ENCODE data around the gene TRPC4.

TRPC4 gene

DNA sequence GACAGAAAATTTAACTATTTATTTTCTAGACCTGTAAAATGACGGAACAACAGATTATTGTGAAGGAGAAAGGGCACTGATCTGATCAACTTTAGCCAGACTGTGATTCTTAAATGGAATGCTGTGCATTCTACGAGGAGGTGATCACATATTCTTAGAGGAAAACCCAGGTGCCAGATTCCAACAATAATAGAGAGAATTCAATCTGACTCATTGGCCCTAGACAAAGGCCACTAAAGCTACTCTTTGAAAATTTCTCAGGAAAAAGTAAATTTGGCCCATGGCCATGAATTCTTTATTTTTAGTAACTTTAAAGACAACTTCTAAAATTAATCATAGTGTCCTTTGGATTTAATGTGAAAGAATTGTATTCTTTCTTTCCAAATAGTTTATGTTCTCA lies 212.4 kb downstream of the TRPC4 start:
- peak; percentile 80 for DNase-seq (ENCODE audit: low read depth)

DNA sequence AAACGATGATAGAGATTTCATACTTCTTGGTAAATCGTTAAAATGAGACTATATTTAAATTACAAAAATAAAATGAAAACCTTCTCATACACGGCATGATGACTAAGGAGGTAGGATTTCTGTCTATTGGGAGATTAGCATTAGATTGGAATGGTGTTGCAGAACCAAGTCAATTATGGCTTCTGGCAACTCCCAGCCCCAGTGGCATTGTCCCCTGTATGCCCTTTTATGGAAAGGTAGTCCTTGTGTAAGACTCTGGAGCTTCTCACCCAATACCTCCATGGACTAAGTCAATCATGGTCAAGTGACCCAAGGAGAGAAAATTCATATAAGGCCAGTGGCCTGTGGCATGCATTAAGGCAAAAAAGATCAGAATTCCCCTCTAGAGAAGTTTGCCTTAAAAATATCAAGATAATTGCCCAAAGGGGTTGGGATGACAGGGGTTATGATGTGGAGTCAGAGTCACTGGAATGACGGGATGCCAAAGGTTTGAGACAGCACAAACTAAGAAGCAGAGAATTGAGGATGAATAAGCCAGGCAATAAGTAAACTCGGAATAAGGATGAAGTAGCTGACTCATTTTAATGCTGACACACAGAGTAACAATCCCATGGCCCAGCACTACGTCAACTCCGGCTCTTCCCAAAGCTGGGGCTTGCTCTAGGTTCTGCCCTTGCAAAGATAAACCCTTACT lies 213.2 kb downstream of the TRPC4 start:
- DNase-seq (ENCODE audit: low read depth) = peak; percentile 98

DNA sequence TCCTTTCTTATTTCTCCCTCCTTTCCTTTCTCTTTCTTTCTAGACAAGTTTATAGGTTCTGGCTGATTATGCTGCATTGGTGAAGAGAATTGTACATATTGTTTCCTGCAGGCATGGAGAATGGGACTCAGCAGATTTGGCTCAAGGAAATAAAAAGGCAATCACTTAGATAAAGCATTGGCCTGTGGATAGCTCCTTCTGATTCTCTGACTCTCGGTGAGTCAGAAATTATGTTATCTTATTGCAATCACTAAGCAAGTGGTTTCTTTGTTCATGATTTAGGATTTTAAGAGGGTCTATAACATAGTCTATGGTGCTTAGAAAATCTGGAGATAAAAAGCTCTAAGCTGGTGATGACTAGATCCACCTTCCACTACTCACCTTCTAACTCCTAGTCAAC lies 217.0 kb downstream of the TRPC4 start:
- DNase-seq (ENCODE audit: low read depth) = peak; percentile 48

DNA sequence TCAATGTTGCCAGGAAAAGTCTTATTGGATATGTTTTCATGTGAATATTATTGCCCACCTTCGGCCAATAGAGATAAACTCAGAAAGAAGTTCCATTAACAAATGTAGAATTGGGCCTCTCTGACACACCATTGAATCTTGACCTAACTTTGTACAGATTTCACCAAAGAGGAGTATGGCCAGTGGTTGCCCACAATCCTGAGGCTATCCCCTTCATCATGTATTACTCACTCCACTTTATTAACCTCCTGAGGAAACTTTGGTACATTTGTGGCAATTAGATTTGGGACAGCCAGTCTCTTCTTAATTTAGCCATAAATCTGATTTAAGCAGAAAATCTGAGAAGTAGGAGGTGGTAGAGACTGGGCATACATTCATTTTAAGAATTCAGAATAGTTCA lies 217.7 kb downstream of the TRPC4 start:
- DNase-seq (ENCODE audit: low read depth) = peak; percentile 42

DNA sequence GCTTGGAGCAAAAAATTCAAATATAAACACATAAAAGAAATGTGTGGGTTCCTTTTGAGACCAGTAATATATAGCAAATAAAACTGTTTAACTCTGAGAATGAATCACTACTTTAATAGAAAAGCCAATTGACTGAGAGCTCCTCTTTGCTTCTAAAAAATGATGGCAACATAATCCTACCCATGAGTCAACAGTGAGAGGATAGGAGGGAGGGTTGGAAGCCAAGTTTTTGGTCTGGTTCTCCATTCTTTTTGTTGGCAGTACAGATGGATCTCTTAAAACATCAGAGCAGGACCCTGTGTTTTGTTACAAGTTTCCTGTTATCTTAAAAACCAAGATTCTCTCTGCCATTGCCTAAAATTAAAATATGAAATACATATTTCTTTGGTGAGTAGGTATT lies 221.0 kb downstream of the TRPC4 start:
- peak; percentile 17 for DNase-seq (ENCODE audit: low read depth)

DNA sequence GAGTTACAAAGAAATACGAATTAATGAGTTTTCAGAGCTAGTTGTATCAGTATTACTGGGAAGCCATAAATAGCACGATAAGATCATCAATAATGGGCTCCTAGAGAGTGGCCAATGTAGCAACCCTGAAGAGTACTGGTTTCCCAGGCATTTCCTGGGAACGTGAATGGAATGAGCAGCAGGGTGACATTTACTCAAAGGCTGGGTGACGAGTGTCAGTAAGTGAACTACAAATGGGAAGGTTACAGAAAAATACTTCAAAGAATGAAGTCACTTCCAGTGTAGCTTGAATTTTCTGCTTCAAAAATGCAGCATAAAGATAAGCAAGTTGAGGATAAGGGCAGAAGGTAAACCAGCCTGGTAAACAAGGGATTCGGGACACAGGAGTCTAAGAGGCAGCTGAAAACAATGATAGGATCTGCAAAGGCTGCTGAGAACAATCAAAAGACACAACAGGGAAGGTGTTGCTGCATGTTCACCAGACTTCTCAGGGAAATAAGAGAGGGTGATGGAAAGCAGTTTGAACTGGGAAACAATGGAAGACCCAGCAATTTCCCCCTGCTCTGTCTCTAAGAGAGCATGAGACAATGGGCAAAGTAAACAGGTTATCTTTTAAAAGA lies 222.4 kb downstream of the TRPC4 start:
- no peak for DNase-seq (ENCODE audit: low read depth)

DNA sequence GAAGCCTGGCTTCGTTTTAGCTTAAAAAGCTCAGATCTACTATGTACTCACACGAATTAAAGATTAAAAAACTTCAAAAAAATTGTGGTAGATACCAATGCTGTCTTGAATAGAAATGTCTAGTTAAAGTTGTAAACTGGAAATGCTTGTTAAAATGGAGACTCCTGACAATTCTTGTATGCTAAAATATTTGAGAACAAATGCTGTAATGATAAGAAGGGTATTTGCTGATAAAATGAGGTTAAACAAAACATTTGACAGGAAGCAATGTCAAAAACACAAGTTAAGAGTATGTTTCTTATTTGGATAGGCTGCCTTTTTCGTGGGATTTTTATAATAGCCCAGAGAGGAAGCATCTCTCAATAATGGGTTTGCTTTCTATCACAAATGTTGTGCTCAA lies 223.0 kb downstream of the TRPC4 start:
- DNase-seq (ENCODE audit: low read depth) = no peak

DNA sequence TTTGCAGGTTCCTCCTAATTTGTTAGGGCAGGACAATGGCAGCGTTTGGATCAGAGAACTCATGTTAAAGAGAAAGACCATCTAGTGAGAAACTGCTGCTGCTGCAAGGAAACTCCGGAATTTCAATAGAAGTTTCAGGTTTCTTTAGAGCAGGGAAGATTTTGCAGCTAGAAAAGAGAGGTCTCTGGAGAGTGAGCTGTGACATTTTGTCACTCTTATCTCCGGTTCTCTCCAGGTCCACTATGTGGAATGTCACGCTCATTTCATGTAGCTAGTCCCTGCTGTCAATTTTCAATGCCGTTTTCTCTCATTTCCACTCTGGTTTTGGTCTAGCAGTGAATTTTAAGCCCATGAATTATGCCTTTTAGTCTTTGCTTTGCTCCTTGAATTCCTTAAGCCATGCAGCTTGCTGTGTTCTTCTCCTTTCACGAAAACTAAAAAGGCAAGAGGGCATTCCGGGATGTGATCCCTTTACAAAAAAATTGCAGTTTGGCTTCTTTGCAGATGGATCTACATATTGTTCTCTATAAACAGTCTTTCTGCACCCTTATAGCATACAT lies 224.3 kb downstream of the TRPC4 start:
- no peak for DNase-seq (ENCODE audit: low read depth)

DNA sequence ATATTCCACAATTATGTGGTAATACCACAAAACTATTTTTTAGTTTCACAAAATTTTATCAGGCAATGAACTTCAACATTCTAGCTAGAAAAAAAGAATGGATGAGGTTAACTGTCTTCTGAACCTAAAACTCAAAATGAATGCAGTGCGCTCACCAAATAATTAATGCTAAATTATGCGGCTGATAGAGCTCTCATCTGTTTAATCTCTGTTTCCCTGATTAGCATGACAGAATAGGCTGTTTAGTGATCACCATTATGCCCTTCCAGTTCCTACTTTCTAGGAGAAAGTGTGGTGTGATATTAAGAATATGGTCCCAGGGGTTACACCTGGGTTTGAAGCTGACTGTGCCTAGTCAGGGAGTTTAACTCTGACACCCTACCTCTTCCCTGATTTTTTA lies 228.2 kb downstream of the TRPC4 start:
- no peak for DNase-seq (ENCODE audit: low read depth)

DNA sequence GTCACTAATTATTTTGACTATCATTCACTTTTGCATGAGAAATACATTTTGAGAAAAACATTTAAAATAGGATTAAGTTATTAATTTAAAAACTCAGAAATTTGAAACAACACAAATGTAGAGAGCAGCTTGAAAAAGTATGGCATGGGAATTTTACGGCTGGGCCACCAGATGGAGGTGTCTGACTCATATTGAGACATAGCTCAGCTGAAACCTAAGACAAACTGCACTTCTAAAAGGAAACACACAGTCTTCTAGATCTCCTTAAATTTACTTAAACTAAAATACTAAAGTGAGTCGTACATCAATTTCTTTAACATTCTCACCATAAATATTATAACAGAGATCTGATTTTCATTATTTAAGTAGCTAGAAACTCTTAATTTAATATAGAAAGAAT lies 229.1 kb downstream of the TRPC4 start:
- peak; percentile 79 for DNase-seq (ENCODE audit: low read depth)

DNA sequence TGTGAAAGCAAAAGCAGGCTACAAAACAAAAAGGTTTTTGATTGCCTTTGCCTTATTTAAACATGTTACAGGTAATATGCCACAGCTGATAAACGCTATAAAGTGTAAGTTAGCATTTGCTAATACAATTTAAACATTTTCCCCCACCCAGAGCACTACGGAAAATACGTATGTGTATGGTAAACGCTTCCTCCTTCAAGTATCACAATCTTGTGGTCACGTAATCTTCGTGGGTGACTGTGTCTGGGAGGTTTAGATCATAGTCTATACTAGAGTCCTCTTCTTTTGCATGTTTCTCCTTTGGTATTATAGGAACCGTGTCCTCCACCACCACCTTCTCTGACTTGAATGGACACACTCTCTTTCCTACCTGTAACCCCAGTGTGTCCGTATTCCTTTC lies 232.9 kb downstream of the TRPC4 start:
- DNase-seq (ENCODE audit: low read depth) = no peak

DNA sequence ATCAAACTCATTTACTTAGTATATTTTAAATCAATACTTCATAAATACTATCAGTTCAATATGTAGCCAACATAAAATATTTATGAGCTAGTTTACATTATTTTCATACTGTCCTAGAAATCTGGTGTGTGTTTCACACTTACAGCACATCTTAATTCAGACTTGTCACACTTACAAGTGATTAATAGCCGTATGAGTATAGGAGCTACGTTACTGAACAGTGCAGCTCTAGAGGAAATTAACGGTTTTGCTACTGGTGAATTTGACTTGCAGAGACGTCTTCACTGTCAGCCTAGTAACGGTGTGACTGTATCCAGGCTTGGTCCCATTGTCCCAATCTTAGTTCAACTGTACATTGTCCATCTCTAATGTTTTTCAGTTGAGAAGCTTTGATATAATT lies 237.3 kb downstream of the TRPC4 start:
- no peak for DNase-seq (ENCODE audit: low read depth)

DNA sequence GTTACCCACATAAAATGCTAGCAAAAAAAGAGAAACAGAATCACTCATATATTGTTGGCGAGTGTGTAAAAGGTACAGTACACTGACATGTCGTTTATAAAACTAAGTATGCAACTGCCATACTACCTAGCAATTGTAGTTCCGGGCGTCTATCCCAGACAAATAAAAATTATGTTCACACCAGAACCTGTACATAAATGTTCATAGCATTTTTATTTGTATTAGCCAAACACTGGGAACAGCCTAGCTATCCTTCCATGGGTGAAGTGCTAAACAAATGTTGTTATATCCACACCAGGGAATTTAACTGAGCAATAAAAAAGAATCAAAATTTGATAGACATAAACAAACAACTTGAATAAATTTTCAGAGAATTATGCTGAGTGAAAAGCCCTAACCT lies 242.1 kb downstream of the TRPC4 start:
- DNase-seq (ENCODE audit: low read depth) = no peak

DNA sequence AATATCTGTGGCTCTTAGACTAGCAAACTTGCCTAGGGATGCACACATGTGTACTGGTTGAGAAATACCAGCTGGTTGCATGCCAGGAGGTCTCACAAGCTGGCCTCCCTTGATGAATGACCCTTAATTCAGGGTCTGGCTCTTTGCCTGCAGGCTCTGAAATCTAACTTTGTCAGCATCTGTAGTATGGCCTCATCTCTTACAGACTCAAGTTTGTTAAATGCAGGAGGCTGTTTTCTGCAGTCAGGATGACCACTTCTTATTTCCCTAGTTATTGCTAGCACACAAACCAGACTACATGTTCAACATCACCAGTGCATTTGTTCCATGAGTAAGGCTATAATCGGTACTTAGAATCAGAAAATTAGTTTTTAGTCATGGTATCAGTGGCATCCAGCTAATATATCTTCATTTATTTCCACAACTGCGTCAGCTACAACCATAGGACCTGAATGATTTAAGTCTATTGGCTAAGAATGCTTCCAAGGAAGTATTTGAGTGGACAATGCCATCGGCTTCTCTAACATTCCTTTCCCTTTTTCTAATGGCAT lies 247.7 kb downstream of the TRPC4 start:
- DNase-seq (ENCODE audit: low read depth) = no peak

DNA sequence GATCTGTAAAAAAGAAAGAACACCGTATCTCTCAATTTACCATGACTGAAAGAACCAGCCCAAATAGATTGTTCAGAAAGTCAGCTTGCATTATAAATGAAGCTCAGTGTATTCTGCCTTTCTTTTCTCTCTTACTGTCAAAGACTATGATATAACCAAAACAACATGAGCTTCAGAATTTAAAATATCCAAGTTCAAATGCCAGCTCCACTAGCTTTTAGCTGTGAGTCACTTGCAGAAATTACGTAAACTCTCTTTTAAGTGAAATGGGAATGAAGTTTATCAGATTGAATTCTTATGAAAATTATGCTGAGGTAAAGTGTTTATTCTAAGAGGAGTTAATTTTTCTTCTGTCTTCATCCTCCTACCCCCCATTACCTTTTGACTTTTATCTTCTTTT lies 251.0 kb downstream of the TRPC4 start:
- DNase-seq (ENCODE audit: low read depth) = peak; percentile 69

DNA sequence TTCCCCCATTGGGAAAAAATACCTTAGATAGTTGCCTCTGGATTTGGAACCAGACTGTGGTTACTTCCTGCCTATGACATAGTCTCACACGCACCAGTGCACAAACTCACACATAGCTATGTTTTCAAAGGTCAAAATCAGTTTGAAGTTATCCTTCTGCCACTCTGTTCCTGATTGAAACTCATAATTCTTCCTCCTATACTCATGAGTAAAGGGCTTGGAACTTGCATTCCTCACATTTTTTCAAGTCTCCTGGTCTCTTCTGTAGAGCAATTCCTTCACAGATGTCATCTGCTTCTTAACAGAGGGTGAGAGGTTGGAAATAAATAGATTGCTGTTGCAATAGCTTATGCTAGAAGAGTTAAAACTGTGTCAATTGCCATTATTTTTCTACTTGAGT lies 252.4 kb downstream of the TRPC4 start:
- peak; percentile 90 for DNase-seq (ENCODE audit: low read depth)

DNA sequence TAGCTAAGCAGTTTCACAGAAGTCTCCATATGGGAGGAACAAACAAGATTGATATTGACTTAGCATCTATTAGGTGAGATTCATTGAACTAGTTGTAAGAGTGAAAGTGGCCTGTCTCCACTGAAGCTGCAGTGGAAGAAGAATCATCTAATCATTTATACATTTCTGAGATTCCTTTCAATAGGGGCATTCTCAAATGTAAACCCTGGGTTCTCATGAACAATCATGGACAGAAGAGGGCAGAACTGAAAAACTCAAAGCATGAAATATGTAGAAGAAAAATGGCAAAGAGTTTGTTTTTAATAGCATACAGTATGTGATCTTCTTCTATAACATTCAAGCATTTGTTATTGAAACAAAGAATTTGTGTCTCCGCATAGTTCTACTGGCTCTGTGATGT lies 253.4 kb downstream of the TRPC4 start:
- DNase-seq (ENCODE audit: low read depth) = peak; percentile 29

DNA sequence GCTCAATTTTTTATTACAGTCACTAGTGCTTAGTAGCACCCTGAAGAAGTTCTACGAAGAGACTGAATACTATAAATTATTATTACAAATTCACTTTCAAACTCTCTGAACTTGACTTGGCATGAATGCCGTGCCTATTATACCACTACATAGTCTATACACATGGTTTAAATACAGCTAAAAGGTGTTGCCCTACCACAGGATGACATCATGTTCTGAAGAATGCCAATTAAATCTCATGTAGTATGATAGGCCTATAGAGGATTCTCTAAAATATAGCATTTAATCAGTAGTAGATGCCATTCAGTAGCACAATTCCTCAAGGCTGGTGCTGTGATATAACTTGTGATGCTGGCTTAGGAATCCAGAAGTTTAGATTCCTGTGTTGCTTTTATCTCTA lies 254.3 kb downstream of the TRPC4 start:
- peak; percentile 45 for DNase-seq (ENCODE audit: low read depth)

DNA sequence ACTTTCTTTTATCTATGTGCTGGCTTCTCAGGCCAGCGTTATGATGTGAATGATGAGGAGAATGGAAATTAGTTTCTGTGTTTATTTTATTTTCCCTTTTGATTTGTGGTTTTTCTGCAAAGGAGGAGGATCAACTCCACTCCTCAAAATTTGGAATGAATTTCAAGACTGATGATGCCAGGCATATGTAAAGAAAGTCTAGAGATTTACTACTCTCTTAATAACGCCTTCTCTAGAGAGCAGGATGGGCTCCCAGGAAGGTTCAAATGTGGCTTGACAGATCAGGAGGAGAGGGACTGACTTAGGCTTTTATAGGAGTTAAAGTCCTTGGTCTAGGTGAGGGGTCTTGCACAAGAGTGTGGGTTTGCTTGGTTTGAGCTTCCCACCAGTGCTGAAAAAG lies 255.9 kb downstream of the TRPC4 start:
- no peak for DNase-seq (ENCODE audit: low read depth)

DNA sequence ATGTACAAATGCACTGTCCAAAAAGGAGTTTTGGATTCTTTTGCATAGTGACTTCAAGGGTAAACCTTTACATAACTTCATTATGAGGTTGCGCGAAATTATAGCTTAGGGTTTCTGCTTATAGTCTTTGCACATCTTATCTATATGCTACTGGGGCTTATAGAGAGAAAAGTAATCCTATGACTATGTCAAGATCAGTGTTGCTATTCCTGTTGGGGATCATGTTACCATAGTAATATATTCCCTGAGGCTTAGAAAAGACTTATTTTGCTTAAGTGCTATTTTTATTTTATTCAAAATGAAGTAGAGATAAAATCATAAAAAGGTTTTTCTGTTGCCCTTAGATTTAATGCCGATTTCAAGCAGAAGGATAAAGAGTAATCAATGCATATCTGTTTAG lies 256.3 kb downstream of the TRPC4 start:
- DNase-seq (ENCODE audit: low read depth) = no peak

DNA sequence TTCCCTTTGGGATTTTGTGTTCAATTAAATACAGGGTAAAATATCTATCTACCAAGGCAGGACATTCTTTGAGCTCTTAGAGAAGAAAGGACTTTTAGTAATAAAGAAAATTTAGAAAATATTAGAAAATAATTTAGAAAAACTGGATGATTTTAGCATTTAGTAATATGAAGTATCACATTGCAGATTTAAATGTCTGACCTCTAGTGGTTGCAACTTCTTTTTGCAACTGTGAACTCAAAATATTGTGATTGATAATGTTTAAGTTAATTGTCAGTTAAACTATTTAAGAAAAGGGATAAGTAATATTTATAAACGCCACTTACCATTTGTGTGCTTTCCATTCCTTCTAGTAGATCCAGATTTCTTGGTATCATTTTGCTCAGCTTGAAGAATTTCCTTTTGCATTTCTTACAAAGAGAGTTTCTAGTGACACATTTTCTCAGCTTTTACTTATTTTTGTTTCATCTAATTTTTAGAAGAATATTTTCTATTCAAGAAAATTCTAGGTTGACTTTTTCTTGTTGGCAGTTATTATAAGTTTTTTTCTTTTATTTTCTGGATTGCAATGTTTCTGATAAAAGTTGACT lies 260.7 kb downstream of the TRPC4 start:
- peak; percentile 39 for DNase-seq (ENCODE audit: low read depth)

DNA sequence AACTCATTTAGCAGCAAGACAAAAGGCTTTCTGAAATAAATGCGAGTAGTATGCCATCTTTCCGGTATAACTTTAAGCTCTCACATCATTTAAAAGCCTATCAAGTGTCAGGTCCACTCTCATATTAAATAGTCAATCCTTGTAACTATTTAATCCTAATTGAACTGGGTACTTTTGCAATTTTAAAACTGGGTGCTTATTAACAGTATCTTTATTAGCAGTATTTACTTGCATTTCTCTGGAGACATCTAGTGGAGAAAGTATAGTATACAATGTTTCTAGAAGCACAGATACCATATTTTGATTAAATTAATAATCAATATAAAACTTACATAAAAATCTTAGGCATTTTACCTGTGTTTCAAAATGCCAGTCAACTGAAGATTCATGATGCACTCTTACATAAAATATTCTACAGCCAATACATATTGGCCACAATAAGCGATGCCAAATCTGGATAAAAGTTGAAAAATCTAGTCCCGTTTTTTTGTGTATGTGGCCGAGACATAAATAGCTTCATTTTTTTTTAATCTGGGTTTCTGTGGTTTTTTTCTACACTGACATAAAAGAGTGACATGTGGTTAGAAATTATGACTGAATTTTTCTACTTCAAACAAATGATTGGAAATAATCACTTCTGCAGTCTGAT lies 266.7 kb downstream of the TRPC4 start:
- DNase-seq (ENCODE audit: low read depth) = peak; percentile 66

Data from ELR (cell line).